Neural progenitor cell (in vitro differentiated cells): ENCODE results near the gene NOP14.

Source experiments
- EZH2 ChIP-seq: fragments of 200-600 bp; sonication (generic); IDR thresholded peaks from 2 replicates; pipeline ENCODE4 v1.6.1; 2017; ENCODE audit warnings: antibody characterized with exemption, mild to moderate bottlenecking, moderate library complexity
- EZH2phosphoT487 ChIP-seq: fragments of 200-600 bp; sonication (generic); IDR thresholded peaks from 2 replicates; pipeline ENCODE4 v1.6.1; 2017; ENCODE audit warnings: antibody characterized with exemption
- TF ChIP-seq, protein P1 (sequence below): fragments of 200-600 bp; sonication (generic); IDR thresholded peaks from 2 replicates; pipeline ENCODE4 v1.5.1; 2017; ENCODE audit warnings: antibody characterized with exemption, mild to moderate bottlenecking

DNA sequence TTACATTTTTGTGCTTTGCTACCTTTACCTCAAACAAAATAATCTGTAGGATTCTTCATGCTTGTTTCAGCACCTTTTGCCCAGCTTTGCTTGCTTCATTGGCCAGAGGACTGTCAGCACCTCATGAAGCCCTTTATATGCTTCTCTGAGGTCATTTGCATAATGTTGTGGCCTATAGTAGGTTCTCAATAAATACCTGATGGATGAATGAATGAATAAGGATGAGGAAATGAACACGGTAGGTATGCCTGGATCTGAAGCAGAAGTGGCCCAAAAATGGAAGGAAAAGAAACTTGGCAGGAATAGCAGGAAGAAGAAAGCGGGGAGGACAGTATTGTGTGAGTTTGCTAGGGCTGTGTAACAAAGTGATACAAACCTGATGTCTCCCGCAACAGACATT lies 8.1 kb upstream of the NOP14 start:
- TF ChIP-seq, protein P1, sequence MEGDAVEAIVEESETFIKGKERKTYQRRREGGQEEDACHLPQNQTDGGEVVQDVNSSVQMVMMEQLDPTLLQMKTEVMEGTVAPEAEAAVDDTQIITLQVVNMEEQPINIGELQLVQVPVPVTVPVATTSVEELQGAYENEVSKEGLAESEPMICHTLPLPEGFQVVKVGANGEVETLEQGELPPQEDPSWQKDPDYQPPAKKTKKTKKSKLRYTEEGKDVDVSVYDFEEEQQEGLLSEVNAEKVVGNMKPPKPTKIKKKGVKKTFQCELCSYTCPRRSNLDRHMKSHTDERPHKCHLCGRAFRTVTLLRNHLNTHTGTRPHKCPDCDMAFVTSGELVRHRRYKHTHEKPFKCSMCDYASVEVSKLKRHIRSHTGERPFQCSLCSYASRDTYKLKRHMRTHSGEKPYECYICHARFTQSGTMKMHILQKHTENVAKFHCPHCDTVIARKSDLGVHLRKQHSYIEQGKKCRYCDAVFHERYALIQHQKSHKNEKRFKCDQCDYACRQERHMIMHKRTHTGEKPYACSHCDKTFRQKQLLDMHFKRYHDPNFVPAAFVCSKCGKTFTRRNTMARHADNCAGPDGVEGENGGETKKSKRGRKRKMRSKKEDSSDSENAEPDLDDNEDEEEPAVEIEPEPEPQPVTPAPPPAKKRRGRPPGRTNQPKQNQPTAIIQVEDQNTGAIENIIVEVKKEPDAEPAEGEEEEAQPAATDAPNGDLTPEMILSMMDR, result no peak
- TF ChIP-seq EZH2phosphoT487 (no peak), EZH2 (no peak)
